Stimulated activated memory B cell treated with anti-CD40 and anti-IgM and Interleukin-4, amounts not matched to agents 10 μg/mL and 1 μg/mL and 100 μg/mL, for 72 hours (primary cell): ENCODE results near the gene ENTPD2.
A peak's percentile ranks its signal among the peaks of the same experiment; 100 is the strongest.

Experiments
- ATAC-seq: fragments of 150-1000 bp; cut with Tn5 transposase; 2 replicates; pipeline ENCODE4 v1.10.0; 2021
- H3K27ac Mint-ChIP-seq: one replicate; pipeline ENCODE4 v1.8.0; 2022; ENCODE audit warnings: mild to moderate bottlenecking, mixed read lengths
- H3K27me3 Mint-ChIP-seq: one replicate; pipeline ENCODE4 v1.8.0; 2022; ENCODE audit warnings: mixed read lengths
- H3K36me3 Mint-ChIP-seq: one replicate; pipeline ENCODE4 v1.8.0; 2022; ENCODE audit warnings: mixed read lengths
- H3K4me1 Mint-ChIP-seq: one replicate; pipeline ENCODE4 v1.8.0; 2022; ENCODE audit warnings: mixed read lengths
- H3K4me3 Mint-ChIP-seq: one replicate; pipeline ENCODE4 v1.8.0; 2022; ENCODE audit warnings: mild to moderate bottlenecking, moderate library complexity, mixed read lengths
- H3K9me3 Mint-ChIP-seq: one replicate; pipeline ENCODE4 v1.8.0; 2022; ENCODE audit warnings: mixed read lengths

The ENTPD2 gene

DNA sequence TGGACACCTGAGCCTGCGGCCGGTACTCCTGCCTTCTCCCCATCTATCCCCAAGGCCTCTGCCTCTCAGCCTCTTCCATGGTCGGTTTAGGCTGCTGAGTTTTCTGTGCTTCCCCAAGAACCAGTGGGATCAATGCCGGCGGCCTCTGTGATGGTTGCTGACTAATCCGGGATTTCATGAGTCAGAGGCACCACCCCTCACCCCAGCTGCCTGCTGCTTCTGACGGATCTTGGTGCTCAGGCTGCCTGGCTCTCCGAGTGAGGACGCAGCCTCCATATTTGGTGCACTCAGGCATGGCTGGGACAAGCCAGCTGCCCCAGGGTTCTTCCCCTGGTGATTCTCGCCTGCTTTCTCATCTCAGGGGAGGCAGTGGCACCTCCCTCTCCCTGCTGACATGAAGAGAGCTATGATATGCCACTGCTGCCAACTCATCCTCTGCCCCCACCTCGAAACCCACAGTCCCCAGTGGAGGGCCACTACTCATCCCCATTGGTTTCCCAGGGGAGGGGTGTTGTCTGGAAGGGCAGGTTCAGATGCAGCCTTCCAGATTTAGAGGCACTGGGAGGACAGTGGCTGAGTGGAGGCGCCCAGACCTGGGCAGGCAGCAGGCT, 29.6 kb upstream of the ENTPD2 start:
- no peak overlapping the region for H3K4me3 Mint-ChIP-seq
- peaks cover 12% of the 10 kb centered on the region for H3K36me3 Mint-ChIP-seq
- no peaks in the 10 kb centered on the region for H3K9me3 Mint-ChIP-seq
- ATAC-seq, result peak; percentile 42
- H3K4me1 Mint-ChIP-seq, result peaks cover 48% of the 10 kb centered on the region
- H3K27ac Mint-ChIP-seq, result peak overlapping the region; percentile 77
- H3K27me3 Mint-ChIP-seq, result no peaks in the 10 kb centered on the region

- no peaks in the 10 kb centered on the region for H3K27me3 Mint-ChIP-seq
- H3K36me3 Mint-ChIP-seq, result peaks cover 12% of the 10 kb centered on the region
- H3K4me3 Mint-ChIP-seq, result no peak overlapping the region
- no peak for ATAC-seq
- H3K9me3 Mint-ChIP-seq, result no peaks in the 10 kb centered on the region
- H3K27ac Mint-ChIP-seq, result peak overlapping the region; percentile 77
- peaks cover 47% of the 10 kb centered on the region for H3K4me1 Mint-ChIP-seq
These were observed 29.0 kb upstream of the ENTPD2 start for GRCh38 chr9:137082925-137083290.

DNA sequence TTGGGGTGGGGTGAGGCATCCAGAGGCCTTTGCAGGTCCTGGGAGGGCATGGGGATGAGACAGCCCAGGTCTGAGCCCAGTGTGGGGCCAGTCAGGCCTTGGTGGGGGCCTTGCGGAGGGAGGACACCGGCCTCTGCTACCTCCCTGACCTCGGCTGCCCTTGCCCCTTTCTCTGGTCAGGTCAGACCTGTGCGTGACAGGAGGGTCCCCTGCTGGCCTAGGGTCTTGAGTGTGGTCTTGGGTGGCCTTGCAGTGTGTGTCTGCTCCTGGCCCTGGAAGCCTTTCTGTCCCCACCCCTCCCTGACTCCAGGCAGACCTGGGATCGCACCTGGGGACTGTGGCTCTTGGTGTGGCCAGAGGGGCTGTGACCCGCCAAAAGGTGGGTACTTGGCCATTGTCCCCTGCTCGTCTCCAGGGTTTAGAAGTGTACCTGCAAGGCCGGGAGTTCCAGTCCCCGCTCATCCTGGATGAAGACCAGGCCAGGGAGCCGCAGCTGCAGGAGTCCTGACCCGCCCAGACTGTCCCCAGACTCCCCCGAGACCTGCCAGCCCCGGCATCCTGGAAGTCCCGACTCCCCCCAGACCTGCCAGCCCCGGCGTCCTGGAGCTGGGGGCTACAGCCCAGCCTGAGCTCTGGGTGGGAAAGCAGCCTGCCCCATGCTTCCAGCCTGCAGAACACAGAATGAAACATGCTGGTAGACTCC, 28.5 kb upstream of the ENTPD2 start:
- H3K36me3 Mint-ChIP-seq, result peaks cover 12% of the 10 kb centered on the region
- peaks cover 41% of the 10 kb centered on the region for H3K4me1 Mint-ChIP-seq
- no peaks in the 10 kb centered on the region for H3K9me3 Mint-ChIP-seq
- peak overlapping the region; percentile 77 for H3K27ac Mint-ChIP-seq
- H3K27me3 Mint-ChIP-seq, result no peaks in the 10 kb centered on the region
- no peak for ATAC-seq
- no peak overlapping the region for H3K4me3 Mint-ChIP-seq

DNA sequence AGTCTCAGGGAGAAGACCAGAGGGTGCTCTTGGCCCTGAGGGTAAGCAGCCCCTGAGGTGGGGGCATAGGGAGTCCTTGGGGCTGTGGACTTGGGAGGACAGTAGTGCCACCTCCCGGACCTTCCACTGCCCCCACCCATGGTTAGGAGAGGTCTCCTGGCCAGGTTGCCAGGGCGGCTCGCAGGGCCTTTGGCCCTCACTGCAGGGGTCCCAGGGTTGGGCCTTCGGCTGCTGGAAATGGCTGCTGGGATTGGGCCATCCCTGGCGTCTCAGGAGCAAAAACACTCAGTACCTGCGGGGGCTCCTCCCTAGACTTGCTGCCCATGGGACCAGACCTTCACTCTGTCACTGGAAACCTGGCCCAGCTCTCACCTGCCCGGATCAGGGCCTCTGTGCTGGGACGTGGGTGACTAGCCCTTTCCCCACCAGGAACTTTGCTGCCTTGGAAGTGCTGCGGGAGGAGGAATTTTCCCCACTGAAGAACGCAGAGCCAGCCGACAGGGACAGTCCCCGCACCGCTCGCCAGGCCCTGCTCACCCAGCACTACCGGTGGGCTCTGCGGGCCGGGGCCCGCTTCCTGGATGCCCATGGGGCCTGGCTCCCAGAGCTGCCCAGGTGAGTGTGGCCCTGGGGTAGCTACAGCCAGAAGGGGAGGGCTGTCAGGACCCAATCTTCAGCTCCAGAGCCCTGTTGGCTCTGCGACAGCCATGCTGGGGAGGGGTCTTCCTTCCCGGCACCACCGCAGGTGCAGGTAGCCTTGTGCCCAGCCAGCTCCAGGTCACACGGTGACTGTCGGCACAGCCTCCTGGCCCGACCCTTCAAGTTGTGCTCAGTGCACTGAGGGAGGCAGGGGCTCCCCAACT, 26.6 kb upstream of the ENTPD2 start:
- ATAC-seq, result no peak
- H3K36me3 Mint-ChIP-seq, result peaks cover 12% of the 10 kb centered on the region
- H3K9me3 Mint-ChIP-seq, result no peaks in the 10 kb centered on the region
- no peak overlapping the region for H3K4me3 Mint-ChIP-seq
- no peak overlapping the region for H3K27ac Mint-ChIP-seq
- H3K27me3 Mint-ChIP-seq, result no peaks in the 10 kb centered on the region
- H3K4me1 Mint-ChIP-seq, result peaks cover 41% of the 10 kb centered on the region

- H3K4me3 Mint-ChIP-seq, result peak overlapping the region; percentile 31
- H3K27me3 Mint-ChIP-seq, result no peaks in the 10 kb centered on the region
- peaks cover 12% of the 10 kb centered on the region for H3K36me3 Mint-ChIP-seq
- ATAC-seq, result no peak
- peaks cover 38% of the 10 kb centered on the region for H3K4me1 Mint-ChIP-seq
- H3K27ac Mint-ChIP-seq, result no peak overlapping the region
- no peaks in the 10 kb centered on the region for H3K9me3 Mint-ChIP-seq
These were observed 25.5 kb upstream of the ENTPD2 start for GRCh38 chr9:137079401-137079787.

- Mint-ChIP-seq H3K4me1 (peaks cover 36% of the 10 kb centered on the region), H3K27ac (no peak overlapping the region), H3K9me3 (no peaks in the 10 kb centered on the region), H3K27me3 (no peaks in the 10 kb centered on the region), H3K4me3 (peak overlapping the region; percentile 80), H3K36me3 (peaks cover 12% of the 10 kb centered on the region)
- no peak for ATAC-seq
These were observed 25.0 kb upstream of the ENTPD2 start for GRCh38 chr9:137078701-137079400.

DNA sequence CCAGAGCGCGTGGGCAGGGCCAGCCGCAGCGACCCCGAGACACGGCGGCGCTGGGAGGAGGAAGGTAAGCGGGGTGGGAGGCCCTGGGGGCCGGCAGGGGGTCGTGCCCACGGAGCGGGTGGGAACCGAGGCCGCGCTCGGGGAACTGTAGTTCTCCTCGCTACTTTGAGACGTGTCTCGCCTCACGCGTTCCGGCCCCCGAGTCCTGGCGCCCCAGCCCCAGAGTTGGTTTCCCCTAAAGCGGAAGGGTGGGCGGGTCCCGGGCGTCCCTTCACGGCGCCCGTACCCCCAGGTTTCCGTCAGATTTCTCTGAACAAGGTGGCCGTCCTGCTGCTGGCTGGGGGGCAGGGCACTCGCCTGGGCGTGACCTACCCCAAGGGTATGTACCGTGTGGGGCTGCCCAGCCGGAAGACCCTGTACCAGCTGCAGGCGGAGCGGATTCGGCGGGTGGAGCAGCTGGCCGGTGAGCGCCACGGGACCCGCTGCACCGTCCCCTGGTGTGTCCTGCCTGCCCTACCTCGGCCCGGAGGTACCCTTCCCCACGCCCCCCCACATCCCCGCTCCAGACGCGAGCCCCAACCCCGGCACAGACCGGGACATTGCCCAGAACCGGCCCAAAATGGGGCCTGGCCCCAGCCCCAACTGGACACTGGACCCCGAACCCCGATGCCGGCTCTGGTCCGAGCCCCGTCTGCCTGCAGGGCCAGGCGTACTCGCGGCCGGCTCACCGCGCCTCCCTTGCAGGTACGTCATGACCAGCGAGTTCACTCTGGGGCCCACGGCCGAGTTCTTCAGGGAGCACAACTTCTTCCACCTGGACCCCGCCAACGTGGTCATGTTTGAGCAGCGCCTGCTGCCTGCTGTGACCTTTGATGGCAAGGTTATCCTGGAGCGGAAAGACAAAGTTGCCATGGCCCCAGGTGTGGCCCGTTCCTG, 24.2 kb upstream of the ENTPD2 start:
- peak; percentile 56 for ATAC-seq
- H3K9me3 Mint-ChIP-seq, result no peaks in the 10 kb centered on the region
- peak overlapping the region; percentile 80 for H3K4me3 Mint-ChIP-seq
- no peaks in the 10 kb centered on the region for H3K27me3 Mint-ChIP-seq
- peak overlapping the region; percentile 68 for H3K27ac Mint-ChIP-seq
- peaks cover 12% of the 10 kb centered on the region for H3K36me3 Mint-ChIP-seq
- peaks cover 35% of the 10 kb centered on the region for H3K4me1 Mint-ChIP-seq

DNA sequence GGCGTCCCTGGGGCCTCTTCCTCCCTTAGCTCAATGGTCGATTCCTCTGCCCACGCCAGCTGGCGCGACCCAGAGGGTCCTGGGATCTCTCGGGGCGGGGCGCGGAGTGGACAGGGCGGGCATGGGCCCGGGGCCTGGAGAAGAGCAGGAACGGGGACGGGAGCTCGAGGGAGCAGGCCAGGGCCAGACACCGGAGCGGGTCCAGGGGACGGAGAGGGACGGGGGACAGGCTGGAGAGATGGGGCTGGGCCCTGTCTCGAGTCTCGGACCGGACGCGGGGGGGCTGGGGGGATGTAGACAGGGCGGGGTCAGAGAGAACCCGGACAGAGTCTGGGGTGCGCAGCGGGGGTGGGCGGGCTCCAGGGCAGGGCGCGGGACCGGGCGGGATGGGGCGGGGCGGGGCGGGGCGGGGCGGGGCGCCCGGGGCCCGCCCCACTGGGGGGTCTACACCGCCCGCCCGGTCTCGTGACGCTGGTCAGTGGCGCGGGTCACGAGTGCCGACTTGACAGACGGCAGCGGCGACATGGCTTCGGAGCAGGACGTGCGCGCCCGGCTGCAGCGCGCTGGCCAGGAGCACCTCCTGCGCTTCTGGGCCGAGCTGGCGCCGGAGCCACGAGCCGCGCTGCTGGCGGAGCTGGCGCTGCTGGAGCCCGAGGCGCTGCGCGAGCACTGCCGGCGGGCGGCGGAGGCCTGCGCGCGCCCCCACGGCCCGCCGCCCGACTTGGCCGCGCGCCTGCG, 23.3 kb upstream of the ENTPD2 start, which contains the start of gene UAP1L1:
Gene UAP1L1, plus strand, starts transcription at position 508 of the 738 bp plus-strand sequence. Its CDS starts 16 bp downstream, at position 524.
- peak; percentile 78 for ATAC-seq

DNA sequence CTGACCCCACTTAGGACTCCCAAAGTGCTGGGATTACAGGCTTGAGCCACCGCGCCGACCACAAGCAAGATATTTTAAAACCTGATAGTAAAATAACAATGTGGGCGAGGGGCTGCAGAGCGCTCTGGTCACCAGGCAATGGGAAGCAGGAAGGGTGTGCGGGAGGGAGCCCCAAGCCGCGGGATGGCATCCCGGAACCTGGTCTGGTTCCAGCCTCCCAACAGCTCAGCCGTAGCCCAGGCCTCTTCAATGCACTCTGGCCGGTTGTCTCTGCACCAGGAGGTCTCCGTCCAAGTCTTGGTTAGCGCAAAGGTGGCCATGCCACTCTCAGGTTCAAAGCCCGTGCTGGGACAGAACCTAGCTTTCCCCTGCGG, 22.8 kb upstream of the ENTPD2 start:
- no peaks in the 10 kb centered on the region for H3K27me3 Mint-ChIP-seq
- H3K27ac Mint-ChIP-seq, result peak overlapping the region; percentile 54

More for the DNA sequence above, 23.3 kb upstream of the ENTPD2 start, which contains the start of gene UAP1L1:
- Mint-ChIP-seq H3K27me3 (no peaks in the 10 kb centered on the region), H3K4me1 (peaks cover 30% of the 10 kb centered on the region), H3K27ac (peak within 1 kb of the TSS; percentile 68), H3K4me3 (peak within 1 kb of the TSS; percentile 80), H3K36me3 (peaks cover 12% of the 10 kb centered on the region), H3K9me3 (no peaks in the 10 kb centered on the region)

GRCh38 chr9:137075275-137075775, 21.5 kb upstream of the ENTPD2 start:
- Mint-ChIP-seq H3K9me3 (no peaks in the 10 kb centered on the region), H3K27me3 (no peaks in the 10 kb centered on the region), H3K4me1 (peaks cover 40% of the 10 kb centered on the region), H3K27ac (peak overlapping the region; percentile 35), H3K36me3 (peaks cover 5% of the 10 kb centered on the region), H3K4me3 (no peak overlapping the region)
- ATAC-seq, result no peak

More for the DNA sequence above, 22.8 kb upstream of the ENTPD2 start:
- H3K36me3 Mint-ChIP-seq, result peaks cover 8% of the 10 kb centered on the region
- ATAC-seq, result no peak
- no peaks in the 10 kb centered on the region for H3K9me3 Mint-ChIP-seq
- peak overlapping the region; percentile 71 for H3K4me3 Mint-ChIP-seq
- H3K4me1 Mint-ChIP-seq, result peaks cover 30% of the 10 kb centered on the region

DNA sequence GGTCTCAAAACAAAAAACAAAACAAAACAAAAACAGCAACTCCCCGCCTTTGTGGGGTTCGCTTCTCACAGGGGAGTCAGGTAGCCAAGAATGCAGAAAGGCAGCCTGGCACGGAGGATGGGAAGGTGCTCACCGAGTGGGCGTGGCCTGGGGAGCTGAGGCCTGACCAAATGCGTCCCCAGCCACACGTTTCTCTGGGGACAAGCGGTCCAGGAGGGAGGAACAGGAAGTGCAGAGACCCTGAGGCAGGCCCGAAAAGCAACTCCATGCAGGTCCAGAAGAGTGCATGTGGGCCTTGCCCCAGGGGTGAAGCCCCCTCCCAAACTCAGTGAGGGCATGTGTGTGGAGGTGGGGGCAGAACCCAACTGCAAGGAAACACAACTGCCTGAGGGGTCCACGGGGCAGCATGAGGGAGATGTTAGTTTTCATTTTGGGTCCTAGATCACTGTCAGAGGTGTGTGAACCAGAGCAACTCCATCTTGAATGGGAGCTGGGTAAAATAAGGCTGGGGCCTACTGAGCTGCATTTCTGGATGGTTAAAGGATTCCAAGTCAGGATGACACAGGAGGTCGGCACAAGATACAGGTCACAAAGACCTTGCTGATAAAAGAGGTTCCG, 20.9 kb upstream of the ENTPD2 start:
- H3K4me3 Mint-ChIP-seq, result peak overlapping the region; percentile 1
- H3K27me3 Mint-ChIP-seq, result no peaks in the 10 kb centered on the region
- H3K36me3 Mint-ChIP-seq, result peaks cover 2% of the 10 kb centered on the region
- H3K9me3 Mint-ChIP-seq, result no peaks in the 10 kb centered on the region
- H3K27ac Mint-ChIP-seq, result peak overlapping the region; percentile 35
- H3K4me1 Mint-ChIP-seq, result peaks cover 40% of the 10 kb centered on the region
- ATAC-seq, result no peak

DNA sequence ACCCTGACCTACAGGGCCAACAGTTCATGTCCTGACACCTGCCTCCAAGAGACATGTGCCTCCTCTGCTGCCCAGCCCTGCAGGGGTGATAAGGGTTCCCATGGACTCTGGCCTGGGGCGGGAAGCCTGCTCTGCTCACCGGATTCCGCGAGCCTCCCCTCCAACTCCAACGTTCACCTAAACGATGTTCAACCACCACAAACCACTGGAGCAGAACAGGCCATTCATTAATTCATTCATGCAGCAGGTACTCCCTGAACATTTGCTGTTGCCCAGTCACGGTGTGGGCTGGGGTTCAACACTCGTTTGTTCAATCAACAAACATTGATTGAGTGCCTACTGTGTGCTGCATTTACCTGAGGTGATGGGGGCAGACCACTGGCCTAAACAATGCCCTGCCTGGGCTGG, 20.1 kb upstream of the ENTPD2 start:
- Mint-ChIP-seq H3K27me3 (no peaks in the 10 kb centered on the region), H3K9me3 (no peaks in the 10 kb centered on the region), H3K27ac (no peak overlapping the region), H3K4me3 (no peak overlapping the region), H3K36me3 (no peaks in the 10 kb centered on the region), H3K4me1 (peaks cover 40% of the 10 kb centered on the region)
- no peak for ATAC-seq

- Mint-ChIP-seq H3K27me3 (no peaks in the 10 kb centered on the region), H3K4me3 (peak overlapping the region; percentile 84), H3K36me3 (no peaks in the 10 kb centered on the region), H3K27ac (peak overlapping the region; percentile 73), H3K4me1 (peaks cover 35% of the 10 kb centered on the region), H3K9me3 (no peaks in the 10 kb centered on the region)
- ATAC-seq, result no peak
These were observed 17.4 kb upstream of the ENTPD2 start for GRCh38 chr9:137071282-137071681.
